GM19328 (cell line): ENCODE measurements around the gene FAM161A.
A peak's percentile ranks its signal among the peaks of the same experiment; 100 is the strongest.
"Not testable (repeated sequence)": the region's sequence is repeated elsewhere in the genome, so short reads cannot be mapped to it uniquely, and the experiment has no call there.

ENCODE experiments used
- ATAC-seq: cut with Tn5 transposase; IDR thresholded peaks from one replicate; pipeline ENCODE4 v1.9.1; 2021; ENCODE audit warnings: mild to moderate bottlenecking, moderate library complexity; ENCODE audit not compliant: unreplicated experiment

The FAM161A gene

DNA sequence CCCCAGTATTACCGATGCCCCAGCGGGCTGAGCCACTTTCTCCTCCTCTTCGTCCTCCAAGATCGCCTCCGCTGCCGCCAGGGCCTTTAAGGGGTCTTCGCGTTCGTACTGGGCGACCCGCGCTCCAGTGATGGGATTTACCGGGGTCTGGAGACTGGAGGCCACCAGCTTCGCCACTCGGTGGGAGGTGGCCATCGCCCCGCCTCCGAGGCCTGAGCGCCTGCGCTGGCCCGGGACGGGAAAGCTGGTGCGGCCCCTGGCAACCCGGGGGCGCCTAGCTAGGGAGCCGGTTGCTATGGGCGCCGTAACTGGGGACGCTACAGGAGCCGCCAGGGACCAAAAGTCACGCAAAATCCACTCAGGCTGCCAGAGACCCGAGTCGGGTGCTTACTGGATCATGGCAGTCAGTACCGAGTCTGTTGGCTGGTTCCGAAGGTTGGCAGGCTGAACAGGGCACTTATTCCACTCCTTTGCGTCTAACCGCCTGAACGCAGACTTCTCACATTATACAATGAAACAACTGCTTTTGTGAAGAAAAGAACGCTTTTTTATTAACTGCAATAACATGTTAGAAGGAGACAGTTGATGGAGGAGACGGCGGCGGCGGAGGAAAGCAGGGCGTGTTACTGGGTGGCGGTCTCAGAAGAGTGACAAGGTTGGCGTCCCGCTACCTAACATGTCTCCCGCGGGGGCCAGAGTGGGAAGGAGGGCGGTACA, at the start of gene FAM161A:
TSS of gene FAM161A (minus strand) at position 214 of the 717 bp plus-strand sequence. CDS start at position 195, 19 bp downstream.
- peak; percentile 82 for ATAC-seq

DNA sequence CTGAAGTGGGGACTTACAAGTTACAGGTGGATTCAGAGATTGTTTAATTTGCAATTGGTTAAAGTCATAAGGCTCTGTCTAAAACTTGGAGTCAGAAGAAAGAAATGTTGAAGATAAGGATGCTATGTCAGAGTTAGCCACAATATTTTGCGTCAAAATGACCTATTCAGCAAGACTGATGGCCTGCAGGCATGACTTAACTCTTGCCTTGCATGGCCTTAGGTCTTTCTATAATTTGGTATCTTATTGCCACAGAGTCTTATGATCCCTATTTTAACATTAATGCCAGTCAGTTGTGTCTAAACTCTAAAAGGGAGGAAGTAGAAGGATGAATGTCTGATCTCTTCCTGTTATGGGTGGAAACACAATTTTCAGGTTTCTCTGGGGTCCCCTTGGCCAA, 46.4 kb upstream of the FAM161A start:
- no peak for ATAC-seq

GRCh38 chr2:61898810-61899209, 45.0 kb upstream of the FAM161A start:
- no peak for ATAC-seq

GRCh38 chr2:61888267-61889055, 34.6 kb upstream of the FAM161A start, which contains the start of gene CCT4:
Gene CCT4, minus strand, starts transcription at chr2:61888656. Its CDS starts 149 bp downstream, at chr2:61888507.
- ATAC-seq, result peak; percentile 83

GRCh38 chr2:61887717-61888266, 33.9 kb upstream of the FAM161A start:
- ATAC-seq, result no peak

DNA sequence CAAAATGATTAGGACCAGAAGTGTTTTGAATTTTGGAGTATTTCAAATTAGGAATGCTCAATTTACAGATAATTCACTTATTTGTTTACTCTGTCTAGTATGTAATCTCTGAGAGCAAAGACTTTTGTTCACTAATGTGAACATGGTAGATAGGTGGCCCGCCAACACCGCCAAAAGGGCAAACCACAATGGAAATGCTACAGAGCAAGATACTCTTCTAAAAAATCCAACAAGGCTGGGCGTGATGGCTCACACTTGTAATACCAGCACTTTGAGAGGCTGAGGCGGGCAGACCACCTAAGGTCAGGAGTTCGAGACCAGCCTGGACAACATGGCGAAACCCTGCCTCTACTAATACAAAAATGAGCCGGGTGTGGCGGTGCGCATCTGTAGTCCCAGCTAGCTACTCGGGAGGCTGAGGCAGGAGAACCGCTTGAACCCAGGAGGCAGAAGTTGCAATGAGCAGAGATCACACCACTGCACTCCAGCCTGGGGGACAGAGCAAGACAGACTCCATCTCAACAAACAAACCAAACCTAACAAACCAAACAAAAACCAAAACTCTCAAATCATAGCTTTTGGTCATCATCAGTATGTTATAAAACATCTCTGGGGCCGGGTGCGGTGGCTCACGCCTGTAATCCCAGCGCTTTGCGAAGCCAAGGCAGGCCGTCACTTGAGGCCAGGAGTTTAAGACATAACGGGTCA, 32.2 kb upstream of the FAM161A start:
- no peak for ATAC-seq

DNA sequence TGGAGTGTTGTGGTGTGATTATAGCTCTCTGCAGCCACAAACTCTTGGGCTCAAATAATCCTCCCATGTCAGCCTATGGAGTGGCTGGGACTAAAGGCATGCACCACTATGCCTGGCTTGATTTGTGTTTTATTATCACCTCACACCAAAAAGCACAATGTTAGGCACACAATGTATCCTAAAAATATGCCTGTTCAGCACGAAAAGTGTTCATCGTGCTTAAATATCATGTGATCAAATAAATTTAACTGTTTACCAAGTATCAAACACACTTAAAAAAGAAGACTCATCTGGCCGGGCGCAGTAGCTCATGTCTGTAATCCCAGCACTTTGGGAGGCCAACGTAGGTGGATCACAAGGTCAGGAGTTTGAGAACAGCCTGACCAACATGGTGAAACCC, 29.0 kb upstream of the FAM161A start:
- no peak for ATAC-seq

- ATAC-seq, result not testable (repeated sequence)
Measured at GRCh38 chr2:61879351-61879750, 25.5 kb upstream of the FAM161A start.

GRCh38 chr2:61878761-61879160, 24.9 kb upstream of the FAM161A start:
- no peak for ATAC-seq

GRCh38 chr2:61877571-61878245, 23.8 kb upstream of the FAM161A start:
- ATAC-seq, result no peak

- ATAC-seq, result no peak
Measured at GRCh38 chr2:61876400-61876799, 22.5 kb upstream of the FAM161A start.

DNA sequence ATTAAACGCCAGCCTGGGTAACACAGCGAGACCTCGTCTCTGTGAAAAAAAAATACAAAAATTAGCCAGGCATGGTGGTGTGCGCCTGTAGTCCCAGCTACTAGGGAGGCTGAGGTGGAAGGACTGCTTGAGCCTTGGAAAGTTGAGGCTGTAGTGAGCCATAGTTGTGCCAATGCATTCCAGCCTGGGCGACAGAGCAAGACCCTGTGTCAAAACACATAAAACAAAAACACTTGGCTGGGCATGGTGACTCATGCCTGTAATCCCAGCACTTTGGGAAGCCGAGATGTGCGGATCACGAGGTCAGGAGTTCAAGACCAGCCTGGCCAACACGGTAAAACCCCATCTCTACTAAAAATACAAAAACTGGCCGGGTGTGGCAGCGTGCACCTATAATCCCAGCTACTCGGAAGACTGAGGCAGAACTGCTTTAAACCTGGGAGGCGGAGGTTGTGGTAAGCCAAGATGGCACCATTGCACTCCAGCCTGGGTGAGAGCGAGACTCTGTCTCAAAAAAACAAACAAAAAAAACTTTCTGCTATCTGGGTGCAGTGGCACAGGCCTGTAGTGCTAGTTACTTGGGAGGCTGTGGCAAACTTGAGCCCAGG, 12.7 kb upstream of the FAM161A start:
- ATAC-seq, result not testable (repeated sequence)

DNA sequence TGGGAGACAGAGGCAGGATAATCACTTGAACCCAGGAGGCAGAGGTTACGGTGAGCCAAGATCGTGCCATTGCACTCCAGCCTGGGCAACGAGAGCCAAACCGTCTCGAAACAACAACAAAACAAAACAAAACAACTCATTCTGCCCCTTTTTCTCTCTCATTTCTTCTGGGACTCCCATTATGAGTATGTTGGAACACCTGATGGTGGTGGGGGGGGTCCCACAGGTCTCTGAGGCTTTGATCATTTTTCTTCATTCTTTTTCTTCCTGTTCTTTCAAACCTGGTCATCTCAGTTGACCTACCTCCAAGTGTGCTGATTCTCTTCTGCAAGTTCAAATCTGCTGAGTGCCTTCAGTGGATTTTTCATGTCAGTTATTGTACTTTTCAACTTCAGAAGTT, 8.2 kb upstream of the FAM161A start:
- ATAC-seq, result no peak

GRCh38 chr2:61857224-61857623, 3.4 kb upstream of the FAM161A start:
- ATAC-seq, result no peak

- ATAC-seq, result no peak
Measured at GRCh38 chr2:61855318-61855613, 1.4 kb upstream of the FAM161A start.

DNA sequence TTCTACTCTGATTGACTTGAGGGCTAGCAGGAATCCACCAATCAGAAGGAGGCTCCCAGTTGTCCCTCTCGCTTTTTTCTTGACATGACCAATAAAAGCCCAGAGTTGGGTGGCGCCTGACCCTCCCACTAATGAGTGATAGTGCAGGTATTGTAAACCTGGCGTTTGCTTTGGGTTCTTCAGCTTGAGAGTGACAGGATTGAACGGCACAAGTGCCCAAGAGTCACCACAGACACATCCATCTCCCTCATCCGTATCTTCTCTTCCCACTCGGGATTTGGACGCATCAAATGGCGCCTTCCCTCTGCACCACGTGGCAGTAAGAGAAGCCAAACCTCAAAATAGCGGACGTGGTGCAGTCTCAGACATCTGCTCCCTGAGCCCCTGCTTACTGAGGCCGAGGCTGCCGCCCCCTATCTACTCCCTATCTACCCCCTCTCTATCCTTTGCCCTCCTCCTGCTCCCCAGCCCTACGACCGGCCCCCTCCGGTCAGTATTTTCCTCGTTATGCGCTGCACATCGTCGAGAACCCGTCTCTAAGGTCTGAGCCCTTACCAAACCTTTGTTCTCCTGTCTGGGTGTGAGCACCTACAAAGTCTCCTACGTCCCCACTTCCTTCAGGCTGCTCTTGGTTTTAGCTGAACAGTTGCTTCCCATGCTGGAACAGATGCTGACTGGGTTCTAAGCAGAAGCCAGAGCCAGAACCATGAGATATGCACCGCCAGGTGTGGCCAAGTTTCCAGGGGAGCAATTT, 881 bp upstream of the FAM161A start:
- peak; percentile 87 for ATAC-seq

DNA sequence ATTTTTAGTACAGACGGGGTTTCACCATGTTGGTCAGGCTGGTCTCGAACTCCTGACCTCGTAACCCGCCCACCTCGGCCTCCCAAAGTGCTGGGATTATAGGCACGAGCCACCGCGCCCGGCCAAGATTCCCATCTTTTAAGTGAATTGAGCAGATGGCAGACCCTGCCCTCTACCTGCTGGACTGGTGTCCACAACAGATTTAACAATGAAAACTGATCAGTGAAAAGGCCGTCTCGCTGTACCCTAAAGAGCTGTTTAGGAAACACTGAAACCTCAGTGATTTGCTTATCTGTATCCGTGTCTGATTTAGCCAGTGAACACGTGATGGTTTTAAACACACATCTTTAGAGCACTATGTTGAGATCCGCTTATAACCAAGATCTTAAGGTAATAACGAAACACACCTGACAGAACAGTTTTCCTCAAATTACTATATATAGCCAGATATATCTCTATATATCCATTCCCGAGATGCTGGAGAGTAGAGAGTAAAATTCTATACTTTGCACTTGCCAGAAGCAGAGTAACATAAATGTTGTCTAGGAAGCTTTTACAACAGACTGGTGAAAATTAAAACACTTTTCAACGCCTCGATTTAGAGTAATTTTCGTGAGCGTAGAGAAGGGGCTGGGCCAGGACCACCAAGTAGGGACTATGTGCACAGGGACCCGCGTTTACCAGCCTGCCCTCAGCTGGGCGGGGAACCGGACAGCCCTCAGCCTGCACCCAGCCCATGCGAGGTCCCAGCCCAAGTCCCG, 594 bp downstream of the FAM161A start:
- ATAC-seq, result peak; percentile 48

DNA sequence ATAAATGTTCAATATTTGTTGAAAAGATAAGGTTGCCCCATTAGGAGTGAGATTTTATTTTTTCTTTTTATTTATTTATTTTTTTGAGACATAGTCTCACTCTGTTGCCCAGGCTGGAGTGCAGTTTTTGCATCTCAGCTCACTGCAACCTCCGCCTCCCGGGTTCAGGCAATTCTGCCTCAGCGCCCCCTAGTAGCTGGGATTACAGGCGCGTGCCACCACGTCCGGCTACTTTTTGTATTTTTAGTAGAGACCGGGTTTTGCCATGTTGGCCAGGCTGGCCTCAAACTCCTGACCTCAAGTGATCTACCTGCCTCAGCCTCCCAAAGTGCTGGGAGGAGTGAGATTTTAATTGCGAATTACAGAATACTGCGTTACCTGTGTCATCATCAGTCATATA, 2.6 kb downstream of the FAM161A start:
- ATAC-seq, result not testable (repeated sequence)

DNA sequence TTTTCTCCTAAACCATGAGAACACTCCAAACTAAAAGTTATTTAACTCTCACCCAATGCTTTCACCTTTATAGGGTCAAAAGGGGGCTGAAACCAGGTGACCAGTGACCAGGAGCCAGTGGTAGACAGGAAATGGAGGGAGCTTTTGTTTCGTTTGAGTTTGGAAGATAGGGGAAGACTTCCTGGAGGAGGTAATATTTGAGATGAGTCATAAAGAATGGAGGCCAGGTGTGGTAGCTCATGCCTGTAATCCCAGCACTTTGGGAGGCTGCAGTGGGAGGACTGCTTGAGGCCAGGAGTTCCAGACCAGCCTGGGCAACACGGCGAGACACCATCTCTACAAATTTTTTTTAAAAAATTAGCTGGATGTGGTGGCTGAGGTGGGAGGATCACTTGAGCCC, 8.5 kb downstream of the FAM161A start:
- no peak for ATAC-seq
